NCI-H748 (cell line): Measurements from ENCODE around the gene TCN2.
"Not testable (repeated sequence)": the region's sequence is repeated elsewhere in the genome, so short reads cannot be mapped to it uniquely, and the experiment has no call there.

Experiments used
- DNase-seq: peaks from one replicate; lab custom pipeline; 2025; ENCODE audit not compliant: unreplicated experiment; lab: John Stamatoyannopoulos, UW

Gene TCN2

GRCh38 chr22:30575859-30576258 is 31.1 kb upstream of the TCN2 start:
- DNase-seq, result no peak

DNA sequence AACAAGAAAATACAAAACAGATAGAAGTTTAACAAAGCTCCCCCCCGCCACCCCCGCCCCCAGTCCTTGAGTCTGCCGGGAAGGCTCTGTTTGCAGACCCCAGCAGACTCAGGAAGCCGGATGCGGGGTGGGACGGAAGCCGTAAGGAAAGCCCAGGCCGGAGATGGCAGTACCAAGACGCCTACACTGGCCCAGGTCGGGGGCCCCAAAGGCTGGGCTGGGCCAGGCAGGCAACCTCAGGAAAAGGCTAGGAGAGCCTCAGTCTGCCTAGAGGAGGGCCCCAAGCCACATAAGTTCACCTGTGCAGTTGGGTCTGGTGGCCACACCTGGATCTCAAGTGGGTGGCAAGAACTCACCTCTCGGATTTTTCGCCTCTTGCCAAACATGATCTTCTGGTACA is 28.5 kb upstream of the TCN2 start:
- DNase-seq, result no peak

DNA sequence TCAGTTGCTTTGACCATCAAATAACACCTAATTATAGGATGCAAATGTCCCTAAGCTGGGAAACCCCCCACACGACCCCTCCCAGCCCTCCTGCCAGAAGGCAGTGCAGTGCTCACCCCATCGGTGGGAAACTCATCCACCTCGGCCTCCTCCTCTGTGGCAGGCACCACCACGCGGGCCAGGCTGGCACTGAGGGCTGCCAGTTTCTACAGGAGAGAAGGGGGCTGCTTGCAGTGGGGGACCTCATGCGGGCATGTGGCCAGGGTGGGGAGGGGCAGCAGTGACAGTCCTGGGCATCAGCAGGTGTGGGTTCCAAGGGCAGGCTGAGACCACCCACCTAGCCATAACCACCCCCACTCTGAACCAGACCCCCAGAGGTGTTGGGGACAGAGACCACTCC is 26.1 kb upstream of the TCN2 start:
- DNase-seq, result no peak

DNA sequence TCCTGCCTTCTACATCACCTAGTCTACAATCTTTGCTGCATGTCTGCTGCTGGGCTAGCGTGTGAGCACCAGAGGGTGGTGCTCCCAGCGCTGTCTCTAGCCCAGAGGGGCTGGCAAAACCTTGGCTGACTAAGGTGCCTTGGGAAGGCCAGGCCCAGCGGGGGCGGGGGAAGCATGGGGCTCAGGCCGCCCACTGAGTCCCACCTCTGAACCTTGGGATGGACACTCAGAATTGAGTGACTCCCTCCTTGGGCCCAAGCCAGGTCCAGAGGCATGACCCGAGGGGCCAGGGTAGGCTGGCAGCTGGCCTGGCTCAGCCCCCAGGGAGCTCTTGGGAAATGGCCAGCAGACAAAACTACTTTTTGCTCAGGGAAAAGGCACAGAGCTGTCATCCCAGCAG is 24.9 kb upstream of the TCN2 start:
- no peak for DNase-seq

- DNase-seq, result no peak
Measured at GRCh38 chr22:30582788-30583545, 24.0 kb upstream of the TCN2 start.

- no peak for DNase-seq
Measured at GRCh38 chr22:30584441-30584840, 22.5 kb upstream of the TCN2 start.

- no peak for DNase-seq
Measured at GRCh38 chr22:30586414-30586813, 20.6 kb upstream of the TCN2 start.

- DNase-seq, result no peak
Measured at GRCh38 chr22:30591191-30591587, 15.8 kb upstream of the TCN2 start.

- DNase-seq, result peak; percentile 98
Measured at GRCh38 chr22:30591588-30592359, 15.2 kb upstream of the TCN2 start, which contains the start of gene PES1. PES1 (minus strand) TSS chr22:30591910; CDS start chr22:30591833, 77 bp downstream.

GRCh38 chr22:30592360-30592713 is 14.6 kb upstream of the TCN2 start:
- DNase-seq, result not testable (repeated sequence)

DNA sequence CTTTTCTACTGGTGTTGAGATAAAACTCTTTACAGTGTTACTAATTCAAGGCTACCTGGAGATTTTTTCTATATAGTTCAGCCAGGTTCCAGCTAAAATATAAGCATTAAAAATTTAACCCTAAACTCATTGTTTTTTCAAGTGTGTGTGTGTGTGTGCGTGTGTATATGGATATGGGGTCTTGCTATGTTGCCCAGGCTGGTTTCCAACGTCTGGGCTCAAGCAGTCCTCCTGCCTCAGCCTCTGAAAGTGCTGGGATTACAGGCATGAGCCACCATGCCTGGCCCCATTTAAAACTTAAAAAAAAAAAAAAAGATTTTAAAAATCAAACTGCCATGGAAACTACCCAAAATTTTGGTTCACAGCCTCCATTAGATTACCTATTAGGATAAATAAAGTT is 10.8 kb upstream of the TCN2 start:
- DNase-seq, result no peak

DNA sequence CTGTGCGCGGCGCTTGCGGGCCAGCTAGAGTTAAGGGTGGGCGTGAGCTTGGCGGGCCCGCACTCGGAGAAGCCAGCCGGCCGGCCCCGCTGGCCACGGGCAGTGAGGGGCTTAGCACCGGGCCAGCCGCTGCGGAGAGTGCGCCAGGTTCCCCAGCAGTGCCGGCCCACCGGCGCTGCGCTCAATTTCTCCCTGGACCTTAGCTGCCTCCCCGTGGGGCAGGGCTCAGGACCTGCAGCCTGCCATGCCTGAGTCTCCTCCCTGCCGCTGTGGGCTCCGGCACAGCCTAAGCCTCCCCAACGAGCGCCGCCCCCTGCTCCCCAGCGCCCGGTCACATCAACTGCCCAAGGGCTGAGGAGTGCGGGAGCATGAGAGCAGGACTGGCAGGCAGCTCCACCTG is 10.1 kb upstream of the TCN2 start:
- no peak for DNase-seq

DNA sequence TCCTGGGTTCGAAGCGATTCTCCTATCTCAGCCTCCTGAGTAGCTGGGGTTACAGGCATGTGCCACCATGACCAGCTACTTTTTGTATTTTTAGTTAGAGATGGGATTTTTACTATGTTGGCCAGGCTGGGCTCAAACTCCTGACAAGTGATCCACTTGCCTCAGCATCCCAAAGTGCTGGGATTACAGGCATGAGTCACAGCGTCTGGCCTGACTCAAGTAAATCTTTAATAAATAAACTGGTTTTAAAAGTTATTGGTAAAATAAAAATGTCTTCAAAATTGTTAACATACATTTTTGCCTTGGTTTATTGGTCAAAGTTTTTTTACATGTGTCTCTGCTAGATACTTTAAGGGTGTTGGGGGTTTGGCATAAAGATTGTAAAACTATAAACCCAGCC is 8.0 kb upstream of the TCN2 start:
- no peak for DNase-seq

DNA sequence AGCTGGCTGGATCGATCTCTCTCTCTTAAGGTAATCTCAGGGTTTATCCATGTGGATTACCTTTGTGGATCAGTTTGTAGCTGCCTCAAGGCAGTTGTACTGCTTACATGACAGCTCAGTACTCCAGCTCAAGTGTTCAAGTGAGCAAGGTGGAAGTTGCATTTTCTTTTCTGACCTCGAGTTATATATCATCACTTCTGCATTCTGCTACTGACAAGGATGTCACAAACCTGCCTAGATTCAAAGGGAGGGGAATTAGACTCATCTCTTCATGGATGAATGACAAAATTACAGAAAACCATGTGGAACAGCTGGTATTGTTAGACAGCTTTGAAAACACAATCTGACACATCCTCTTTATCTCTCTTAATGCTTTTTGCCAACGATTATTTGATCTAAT is 6.1 kb upstream of the TCN2 start:
- DNase-seq, result no peak

DNA sequence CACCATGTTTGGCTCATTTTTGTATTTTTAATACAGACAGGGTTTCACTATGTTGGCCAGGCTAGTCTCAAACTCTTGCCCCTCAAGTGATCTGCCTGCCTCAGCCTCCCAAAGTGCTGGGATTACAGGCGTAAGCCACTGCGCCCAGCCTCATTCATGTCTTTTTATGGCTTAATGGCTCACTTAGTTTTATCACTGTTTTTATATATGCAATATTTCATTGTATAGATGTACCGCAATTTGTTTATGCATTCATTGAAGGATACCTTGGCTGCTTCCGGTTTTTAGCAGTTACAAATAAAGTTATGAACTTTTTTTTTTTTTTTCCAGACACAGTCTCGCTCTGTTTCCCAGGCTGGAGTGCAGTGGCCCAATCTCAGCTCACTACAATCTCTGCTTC is 5.5 kb upstream of the TCN2 start:
- no peak for DNase-seq

DNA sequence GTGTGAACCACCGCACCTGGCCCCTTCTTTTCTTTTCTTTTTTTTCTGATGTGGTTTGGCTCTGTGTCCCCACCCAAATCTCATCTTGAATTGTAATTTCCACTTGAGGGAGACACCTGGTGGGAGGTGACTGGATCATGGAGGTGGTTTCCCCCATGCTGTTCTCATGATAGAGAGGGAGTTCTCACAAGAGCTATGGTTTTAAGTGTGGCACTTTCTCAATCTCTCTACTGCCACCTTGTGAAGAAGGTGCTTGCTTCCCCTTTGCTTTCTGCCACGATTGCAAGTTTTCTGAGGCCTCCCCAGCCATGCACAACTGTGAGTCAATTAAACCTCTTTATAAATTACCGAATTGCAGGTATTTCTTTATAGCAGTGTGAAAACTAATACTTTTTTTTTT is 4.9 kb upstream of the TCN2 start:
- DNase-seq, result peak; percentile 20

DNA sequence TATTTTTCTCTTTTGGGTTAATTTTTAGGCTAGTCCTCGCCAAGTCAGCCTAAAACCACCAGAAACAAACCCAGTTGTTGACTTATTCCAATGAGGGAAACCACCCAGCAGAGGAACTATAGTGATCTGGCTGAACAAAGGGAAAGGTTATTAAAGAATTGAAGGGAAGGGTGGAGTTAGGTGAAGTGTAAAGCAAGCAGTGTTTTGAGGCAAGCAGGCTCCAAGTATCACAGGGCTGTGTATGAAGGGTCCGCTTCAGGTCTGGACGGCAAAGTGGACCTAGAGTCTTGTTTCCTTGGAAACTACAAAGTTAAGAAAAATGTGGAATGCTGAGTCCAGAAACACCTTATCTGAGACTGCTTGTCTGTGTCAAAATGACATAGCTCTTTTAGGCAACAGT is 3.2 kb upstream of the TCN2 start:
- no peak for DNase-seq

- DNase-seq, result no peak
Measured at GRCh38 chr22:30604723-30605122, 2.3 kb upstream of the TCN2 start.

- DNase-seq, result peak; percentile 55
Measured at GRCh38 chr22:30605449-30606110, 1.4 kb upstream of the TCN2 start.

DNA sequence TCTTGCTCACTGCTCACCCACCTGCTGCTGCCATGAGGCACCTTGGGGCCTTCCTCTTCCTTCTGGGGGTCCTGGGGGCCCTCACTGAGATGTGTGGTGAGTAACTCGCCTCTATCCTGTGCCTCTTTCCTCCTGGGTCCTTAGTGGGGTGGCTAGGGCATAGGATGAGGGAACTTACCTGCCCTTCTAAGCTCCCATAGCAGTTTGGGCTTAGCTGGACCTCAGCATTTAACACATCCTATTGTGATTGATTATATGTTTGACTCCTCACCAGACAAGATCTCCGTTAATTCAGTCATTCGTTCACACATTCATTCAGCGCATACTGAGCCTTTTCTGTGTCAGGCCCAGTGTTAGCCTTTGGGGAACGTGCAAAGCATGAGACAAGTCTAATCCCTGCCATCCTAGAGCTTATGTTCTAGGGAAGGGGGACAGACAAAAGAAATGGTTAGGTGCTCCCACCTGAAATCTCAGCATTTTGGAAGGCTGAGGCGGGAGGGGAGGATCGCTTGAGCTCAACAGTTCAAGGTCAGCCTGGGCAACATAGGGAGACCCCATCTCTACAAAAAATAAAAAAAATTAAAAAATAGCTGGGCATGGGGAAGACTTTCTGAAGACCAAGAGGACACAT is 441 bp downstream of the TCN2 start:
- DNase-seq, result no peak

DNA sequence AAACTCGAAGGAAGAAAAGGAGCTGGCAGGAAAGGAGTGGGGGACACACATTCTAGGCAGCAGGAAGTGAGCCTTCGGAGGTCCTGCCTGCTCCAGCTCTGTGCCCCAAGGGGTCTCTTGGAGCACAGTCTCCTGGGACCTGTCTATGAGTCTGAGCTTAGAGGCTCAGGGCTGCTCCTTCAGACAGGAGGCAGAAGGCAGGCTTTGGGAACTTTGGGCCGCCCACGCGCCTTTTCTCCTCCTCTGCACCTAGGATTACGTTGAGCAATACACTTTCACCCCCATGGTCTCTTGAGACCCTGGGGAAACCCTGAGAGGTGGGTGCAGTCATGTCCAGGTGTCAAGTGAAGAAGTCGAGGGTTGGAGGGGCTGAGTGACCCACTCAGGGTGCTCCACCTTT is 965 bp downstream of the TCN2 start:
- DNase-seq, result no peak
